Activated T-helper 1 cell treated with anti-CD3 and anti-CD28 coated beads, Interleukin-2, amount 50 U/mL, for 16 hours (primary cell): ENCODE results near the gene MYRIP.
"Not testable (repeated sequence)": the region's sequence is repeated elsewhere in the genome, so short reads cannot be mapped to it uniquely, and the experiment has no call there.

Experiments used
- DNase-seq, 2 donors: peaks; one replicate each; pipeline ENCODE4 v3.0.0-alpha.2; 2020; ENCODE audit warnings: low read depth in 1 of 2, low spot score in 1 of 2

The MYRIP gene

DNA sequence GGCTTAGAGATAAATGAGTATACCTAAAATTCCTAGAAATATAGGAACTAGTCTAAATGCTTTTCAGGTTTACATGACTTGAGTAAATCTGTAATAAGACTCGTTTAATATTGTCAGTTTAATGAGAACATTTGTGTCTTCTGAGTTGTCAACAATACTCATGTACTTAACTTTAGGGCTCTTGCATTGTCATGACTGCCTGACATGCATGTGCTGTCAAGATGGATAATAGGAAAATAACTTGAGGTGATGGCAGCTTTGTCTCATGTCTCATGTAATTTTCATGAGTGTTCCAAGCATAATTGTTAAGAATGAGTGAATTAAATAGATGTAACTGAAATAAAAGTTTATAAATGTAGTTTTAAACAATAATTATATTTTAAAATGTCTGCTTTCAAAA, 455.0 kb downstream of the MYRIP start:
- DNase-seq = no peak

DNA sequence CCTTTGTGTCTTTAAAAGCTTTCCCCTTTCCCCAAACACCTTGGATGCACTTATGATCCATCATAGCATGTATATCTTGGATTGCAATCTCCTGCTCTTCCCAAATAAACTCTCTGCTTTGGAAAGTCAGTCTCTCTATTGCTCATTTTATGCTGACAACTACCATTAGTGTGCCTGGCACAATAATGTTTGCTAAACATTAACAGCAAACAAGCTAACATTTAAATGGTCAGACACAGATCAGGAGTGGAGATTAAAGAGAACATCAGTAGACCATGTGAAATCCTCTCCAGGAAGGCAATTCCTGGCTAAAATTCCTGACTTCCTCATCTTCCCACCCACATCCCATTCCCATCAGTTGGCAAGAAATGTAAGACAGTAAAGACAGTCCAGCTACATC, 455.8 kb downstream of the MYRIP start:
- no peak for DNase-seq

DNA sequence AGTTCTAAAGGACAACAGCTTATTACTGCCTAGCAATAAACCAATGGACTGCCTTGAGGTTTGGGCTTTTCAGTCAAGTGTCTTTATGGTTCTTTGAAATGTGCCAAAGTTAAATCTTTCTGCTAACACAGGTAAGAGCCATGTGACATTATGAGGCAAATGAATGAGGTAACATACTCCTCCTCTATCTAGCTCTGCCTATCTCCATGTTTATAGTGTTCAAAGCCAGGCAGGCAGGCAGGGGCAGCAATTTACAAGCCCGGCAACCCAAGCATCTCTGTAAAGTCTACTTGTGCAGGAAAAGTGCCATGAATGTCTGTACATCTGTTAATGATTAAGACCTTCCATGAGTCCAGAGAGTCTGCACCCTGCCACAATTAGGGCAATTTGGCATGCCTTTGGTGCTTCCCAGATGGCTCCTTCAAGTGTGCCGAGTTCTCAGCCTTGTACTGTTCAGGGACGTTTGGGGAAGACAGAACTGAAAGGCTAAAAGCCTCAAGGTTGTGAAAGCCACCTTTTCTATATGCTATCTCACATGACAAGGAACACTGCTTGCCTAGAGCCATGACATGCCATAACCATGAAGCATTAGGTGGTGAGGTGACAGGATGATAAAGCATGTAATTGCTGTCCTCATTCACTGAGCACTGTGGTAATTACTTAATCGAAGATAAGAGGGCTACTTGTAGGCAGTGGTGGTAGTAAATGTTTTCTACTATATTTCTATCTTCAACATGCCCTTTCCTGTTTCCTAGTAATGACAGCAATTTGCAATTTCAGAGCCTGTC, 458.7 kb downstream of the MYRIP start:
- DNase-seq = no peak

DNA sequence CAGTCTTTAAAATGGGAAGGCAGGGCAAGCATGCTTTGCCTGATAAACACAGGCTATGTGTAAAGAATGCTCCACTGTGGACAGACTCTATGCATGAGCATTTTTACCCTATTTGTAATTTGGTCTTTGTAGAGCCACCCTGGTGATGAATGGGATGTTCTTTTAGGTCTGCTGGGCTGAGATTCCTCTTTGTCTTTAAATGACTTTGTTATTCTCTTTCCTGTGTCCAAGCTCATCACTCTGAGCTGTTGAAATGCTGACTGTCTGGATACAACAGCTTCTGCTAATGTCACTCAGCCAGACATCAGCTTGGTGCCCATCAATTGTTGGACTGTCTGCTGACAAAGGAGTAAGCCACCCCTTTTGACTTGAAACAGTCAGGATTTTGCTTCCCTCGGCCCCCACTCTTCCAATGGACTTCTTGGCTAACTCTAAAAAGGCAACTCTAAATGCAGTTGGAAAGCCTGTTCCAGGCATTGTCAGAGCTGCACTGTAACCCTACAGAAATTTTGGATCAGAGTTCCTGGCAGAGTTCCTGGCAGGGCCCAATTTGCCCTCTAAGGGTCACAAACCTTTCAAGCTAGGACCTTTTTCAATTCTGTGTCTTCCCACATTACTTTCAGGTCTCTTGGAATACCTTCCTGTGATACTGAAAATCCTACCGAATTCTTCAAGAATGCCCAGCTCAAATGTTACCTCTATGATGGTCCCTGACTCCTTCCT, 459.6 kb downstream of the MYRIP start:
- DNase-seq = no peak

DNA sequence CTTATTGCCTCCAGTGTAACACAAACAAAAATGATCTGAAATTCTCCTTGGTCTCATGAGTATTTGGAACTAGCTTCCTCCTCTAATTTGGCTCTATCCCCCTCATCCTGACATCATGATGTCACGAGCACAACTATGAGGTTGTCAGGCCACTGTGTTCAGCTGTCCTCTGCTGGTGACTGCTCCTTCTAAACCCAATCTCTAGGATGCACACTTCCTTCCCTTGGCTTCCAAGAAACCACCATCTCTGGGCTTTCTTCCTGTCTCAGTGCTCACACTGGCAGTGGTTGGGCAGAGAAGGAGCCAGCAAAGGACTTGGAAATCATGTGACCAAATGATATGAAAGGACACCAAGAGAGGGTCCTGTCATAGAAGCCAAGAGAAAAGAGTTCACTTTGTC, 469.4 kb downstream of the MYRIP start:
- DNase-seq = no peak

DNA sequence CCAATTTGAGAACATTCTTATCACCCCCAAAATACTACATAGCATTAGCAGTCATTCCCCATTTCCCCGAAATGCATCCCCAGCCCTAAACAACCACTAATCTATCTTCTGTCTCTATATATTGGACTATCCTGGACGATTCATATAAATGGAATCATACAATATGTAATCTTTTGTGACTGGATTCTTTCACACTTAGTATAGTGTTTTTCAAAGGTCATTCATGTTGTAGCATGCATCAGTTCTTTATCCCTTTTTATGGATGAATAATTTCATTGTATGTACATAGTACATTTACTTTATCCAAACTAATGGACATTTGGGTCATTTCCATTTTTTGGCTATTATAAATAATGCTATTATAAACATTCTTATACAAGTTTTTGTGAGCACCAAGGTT, 472.6 kb downstream of the MYRIP start:
- no peak for DNase-seq

DNA sequence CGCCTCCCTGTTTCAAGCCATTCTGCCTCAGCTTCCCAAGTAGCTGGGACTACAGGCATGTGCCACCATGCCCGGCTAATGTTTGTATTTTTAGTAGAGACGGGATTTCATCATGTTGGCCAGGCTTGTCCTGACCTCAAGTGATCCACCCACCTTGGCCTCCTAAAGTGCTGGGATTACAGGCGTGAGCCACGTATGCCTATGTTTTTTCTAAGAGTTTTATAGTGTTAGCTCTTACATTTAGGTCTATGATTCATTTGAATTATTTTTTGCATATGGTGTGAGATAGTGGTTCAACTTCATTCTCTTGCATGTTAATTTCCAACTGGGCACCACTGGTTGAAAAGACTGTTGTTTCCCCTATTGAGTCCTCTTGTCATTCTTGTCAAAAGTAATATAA, 473.6 kb downstream of the MYRIP start:
- not testable (repeated sequence) for DNase-seq

DNA sequence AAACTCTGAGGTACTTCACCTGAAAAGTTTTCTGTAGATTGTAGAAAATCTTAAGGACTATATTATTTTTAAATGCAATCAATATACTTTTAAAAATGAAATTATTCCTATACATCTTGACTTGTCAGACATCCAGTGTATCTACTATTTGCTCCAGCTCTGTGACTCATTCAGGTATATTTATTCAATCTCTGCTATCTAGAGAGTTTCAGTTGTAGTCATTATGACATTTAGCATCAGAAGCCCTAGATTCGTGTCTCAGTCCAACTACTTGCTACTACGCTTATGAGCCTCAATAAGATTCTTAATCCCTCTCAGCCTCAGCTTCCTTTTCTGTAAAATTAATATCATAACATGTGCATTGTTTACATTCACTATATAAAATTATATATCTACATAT, 477.8 kb downstream of the MYRIP start:
- DNase-seq = no peak

DNA sequence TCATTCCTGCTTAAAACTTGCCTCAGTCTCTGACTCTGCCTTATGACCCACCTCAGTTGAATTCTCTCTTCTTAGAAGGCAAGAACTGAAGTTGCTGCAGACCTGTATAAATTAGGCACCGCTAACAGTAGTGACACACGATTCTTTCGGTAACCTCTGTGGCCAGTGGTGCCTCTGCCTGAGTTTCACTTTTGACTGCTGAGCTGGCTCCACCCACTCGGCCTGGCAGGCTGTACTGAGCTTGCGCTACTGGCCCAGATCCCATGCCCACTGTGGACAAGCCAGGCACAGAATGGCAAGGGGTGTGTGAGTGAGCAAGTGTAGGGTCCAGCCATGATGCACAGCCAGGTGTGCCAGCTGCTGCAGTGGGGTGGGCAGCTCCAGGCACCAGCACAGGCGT, 481.0 kb downstream of the MYRIP start:
- no peak for DNase-seq

DNA sequence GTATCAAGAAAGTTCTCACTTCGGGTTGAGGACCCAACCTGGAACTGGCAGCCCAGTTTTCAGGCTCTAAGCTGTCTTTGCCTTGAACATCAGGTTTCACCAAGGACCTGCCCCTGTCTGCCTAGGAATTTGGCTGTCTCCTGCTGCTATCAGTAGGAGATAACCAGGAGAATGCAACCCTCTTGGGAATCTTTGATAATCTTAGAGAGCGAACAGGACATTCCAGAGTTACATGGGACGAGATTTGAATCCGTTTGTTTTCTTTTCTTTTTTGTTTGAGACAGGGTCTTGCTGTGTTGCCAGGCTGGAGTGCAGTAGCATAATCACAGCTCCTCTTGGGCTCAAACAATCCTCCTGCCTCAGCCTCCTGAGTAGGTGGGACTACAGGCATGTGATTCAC, 482.1 kb downstream of the MYRIP start:
- no peak for DNase-seq

DNA sequence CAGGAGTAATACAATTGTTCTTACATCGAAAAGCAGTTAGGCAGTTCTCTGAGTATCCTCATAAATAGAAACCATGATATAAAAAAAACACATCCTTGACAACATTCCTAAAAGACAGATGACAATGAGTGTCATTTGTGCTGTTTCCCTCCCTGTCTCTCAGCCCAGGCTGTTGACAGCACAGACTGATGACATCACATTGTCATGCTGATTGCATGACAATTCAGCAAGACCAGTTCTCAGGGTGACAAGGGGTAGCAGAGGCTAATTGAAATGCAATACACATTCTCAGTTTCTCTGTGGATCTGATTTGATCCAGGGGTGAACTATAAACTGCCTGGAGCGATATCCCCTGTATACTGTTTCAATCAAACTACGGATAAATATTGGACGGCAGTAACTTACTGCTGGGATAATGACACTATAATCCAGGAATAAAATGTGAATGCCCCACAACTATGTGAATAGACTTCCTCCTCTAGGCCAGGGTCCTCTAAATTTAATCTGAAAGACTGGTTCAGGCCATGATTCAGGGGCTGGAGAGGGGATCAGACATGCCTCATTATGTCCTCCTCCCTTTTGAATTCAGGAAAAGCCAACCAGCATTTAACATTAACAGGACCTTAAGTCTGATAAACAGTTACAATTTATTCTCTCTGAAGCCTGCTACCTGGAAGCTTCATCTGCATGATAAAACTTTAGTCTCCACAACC, 483.4 kb downstream of the MYRIP start:
- DNase-seq = no peak

DNA sequence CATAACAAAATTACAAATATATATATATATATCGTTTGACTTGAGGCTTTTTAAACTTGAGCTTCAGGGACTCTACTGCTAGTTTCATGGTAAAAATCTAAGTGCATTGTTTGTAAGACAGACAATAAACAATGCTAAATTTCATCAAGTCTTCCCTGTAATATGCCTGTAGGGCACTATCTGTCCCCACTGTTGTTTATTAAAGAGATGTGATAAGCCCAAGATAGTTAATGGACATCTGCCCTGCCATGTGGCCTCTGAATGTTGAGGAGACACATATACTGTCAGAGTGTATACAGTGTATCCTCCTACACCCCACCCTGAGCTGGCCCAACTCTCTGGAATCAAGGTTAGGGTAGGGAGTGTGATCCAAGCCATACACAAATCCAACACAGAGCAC, 485.0 kb downstream of the MYRIP start:
- no peak for DNase-seq

DNA sequence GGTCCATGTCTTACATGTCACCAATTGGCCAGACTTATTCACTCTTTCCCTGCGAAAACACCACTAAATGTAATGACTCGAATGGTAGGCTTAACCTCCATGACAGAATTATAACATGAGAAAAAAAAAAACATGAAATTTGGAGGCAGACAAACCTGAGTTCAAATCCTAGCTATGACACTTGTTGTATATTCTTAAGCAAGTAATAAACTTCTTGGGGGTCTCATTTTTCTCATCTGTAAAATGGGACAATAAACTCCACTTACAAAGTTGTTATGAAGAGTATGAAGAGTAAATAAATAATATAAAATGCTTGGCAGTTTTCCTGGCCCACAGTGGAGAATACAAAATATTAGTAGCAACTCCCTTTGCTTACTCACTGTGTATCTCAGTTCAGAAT, 488.7 kb downstream of the MYRIP start:
- DNase-seq = no peak

DNA sequence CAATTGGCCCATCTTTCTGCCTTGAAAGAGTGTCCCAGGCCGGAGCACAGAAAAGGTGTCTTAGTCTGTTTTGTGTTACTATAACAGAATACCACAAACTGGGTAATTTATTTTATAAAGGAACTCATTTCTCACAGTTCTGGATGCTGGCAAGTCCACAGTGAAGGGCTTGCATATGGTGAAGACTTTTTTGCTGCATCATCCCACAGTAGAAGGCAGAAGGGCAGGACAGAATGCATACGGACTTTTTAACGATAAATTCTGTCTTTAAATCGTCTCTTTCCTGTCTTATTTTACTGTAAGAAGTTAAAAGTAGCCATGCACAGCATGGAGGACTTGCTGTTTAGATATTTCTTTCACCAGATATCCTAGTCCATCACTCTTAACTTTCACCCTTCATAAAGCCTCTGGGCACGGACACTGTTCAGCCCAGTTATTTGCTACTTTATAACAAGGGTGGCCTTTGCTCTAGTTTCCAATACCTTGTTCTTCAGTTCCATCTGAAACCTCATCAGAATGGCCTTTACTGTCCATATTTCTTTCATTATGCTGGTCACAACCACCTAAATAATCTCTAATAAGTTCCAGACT, 489.8 kb downstream of the MYRIP start:
- no peak for DNase-seq

DNA sequence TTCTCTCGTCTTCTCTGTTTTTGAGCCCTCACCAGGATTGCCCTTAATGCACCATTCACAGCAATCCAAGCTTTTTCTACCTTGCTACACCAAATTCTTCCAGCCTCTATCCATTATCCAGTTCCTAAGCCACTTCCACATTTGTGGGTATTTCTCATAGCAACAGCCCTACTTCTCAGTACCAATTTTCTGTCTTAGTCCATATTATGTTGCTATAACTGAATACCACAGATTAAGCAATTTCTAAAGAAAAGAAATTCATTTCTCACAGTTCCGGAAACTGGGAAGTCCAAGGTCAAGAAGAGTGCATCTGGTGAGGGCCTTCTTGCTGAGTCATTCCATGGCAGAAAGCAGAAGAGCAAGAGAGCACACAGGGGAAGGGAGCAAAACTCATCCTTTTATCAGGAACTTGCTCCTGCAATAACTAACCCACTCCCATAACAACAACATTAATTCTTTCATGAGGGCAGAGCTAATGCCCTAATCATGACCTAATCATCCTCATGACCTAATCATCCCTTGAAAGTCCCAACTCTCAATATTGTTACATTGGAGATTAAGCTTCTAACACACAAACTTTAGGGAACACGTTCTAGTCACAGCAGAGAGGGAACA, 490.4 kb downstream of the MYRIP start:
- DNase-seq = no peak

DNA sequence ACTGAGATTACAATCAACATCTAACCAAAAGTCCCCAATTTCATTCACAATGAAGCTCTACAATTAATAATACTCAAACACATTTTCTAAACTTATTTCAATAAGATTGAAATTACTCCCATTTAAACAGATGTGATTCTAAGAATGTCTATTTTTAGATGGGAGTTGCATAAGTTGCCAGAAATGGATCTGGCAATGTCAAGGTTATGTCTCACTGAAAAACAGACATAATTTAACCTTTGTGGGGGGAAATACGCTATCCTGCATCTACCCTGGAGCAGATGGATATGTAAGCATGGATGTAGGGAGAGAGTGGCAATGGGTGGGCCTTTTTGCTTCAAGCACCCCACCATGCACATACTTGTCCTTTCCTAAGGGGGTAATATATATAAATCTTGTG, 493.4 kb downstream of the MYRIP start:
- no peak for DNase-seq

DNA sequence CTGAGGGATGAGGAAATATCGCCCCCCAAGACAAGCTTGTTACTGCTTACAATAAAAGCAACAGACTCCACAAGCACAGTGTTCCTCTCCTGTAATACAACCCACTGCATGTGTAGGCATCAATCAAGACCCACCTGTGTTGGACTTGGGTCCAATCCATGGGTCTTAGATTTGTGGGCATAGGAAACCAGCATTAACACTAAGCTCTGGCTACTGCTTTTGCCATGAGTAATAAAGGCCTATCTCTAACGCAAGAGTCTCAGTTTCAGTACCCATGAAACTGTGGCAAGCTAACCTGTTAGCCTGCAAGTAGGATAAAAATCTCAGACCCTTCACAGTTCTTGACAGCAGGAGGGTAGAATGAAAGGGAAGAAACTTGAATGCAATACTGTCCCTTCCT, 494.9 kb downstream of the MYRIP start:
- no peak for DNase-seq

DNA sequence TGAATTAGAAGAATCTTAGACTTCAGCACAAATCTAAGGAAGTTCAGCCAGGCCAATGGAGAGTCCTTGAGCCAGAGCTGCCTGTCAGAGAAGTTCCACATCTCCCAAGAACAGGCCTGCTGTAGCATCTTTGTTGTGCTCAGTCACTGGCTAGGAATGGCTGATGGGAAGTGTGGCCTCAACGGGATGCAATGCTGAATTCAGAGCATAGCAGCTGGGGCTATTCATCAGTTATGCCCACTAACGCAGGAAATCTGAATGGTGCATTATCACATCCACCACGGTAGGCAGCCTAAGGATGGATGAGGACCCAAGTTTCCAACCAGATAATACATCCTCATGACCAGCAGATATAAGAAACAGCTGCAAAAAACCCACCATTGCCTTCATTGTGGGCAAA, 496.9 kb downstream of the MYRIP start:
- DNase-seq = no peak

DNA sequence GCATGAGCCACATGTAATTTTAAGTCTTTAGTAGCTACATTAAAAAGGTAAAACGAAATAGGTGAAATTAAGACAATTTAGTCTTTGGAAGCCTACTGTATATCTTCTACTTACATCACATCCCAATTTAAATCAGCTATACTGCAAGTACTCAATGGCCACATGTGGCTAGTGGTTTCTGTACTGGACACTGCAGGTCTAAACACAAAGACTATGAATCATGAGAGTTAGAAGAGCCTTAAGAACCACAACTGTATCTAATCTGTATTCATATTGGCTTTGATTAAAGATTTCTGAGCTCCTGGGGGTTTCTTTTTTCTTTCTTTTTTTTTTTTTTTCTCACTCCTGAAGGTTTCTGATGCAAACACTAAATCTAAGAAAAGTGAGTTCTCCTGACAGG, 497.8 kb downstream of the MYRIP start:
- no peak for DNase-seq

DNA sequence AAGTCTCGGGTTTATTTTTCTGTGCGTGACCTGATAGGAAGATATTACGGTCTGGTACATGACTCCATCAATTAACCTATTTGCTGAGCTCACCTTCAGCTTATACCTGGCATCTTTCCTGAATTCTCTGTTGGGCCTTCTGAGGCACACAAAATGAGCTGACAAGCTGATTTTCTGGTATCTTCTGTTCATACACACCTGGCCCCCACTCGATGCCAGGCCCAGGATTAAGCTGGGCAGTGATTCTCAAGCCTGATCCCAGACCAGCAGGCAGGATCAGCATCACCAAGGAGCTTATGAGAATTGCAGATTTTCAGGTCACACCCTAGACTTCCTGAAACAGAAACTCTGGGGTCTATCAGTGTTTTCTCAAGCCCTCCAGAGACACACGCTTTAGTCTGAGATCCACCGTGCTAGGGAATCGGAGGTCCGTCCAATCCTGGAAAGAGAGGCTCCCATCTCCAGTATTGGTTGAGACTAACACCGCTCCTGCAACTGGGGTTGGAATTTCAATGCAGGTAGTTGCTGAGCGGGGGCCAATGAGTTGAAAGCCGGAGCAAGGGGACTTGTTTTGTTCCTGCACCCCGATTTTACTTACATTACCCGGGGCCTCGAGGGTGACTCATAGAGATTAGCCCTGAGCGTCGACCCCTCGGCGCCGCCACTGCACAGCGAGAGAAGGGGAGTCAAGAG, 499.5 kb downstream of the MYRIP start:
- no peak for DNase-seq

DNA sequence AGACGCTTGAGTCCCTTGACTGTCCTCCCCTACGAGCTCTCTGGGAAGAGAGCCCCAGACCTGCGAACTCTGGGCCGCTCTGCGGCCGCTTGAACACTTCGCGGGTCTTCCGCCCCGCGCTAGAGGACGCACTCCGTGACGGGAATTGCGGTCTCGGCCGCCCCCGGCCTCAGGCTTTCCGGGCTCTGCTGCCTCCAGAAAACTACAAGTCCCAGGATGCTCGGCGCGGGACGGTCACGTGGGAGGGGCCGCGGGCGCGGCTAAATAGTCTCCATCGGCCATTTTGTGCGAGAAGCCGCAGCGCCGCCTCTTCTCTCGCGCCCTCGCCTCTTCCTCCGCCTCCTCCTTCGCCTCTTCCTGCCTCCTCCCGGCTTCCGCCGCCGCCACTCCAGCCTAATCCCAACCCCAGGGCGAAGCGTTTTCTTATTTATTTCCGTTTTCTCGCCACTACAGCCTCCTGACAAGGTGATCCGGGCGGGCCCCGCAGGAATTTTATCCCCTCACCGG, 500.1 kb downstream of the MYRIP start, which contains the start of gene EIF1B:
TSS of gene EIF1B (plus strand) at position 290 of the 507 bp plus-strand sequence. CDS start 235 bp downstream, outside the sequence.
- DNase-seq = peak; percentile 98 to 99
